Hematopoietic multipotent progenitor cell treated with erythropoietin and hydrocortisone succinate and interleukin-3 and kit ligand, for 15 days (in vitro differentiated cells): ENCODE measurements around the gene PLP2.

ENCODE experiments used
- DNase-seq: peaks from one replicate; pipeline ENCODE4 v3.0.0-alpha.2; 2015; ENCODE audit warnings: low spot score

Gene PLP2

GRCh38 chrX:49186125-49187027 lies 14.7 kb downstream of the PLP2 start, which contains the start of gene PRICKLE3:
Gene PRICKLE3, minus strand, starts transcription at chrX:49186373. Its CDS starts 76 bp downstream, at chrX:49186297.
- DNase-seq = peak; percentile 37

- no peak for DNase-seq
Observed at GRCh38 chrX:49187028-49187394, 15.3 kb downstream of the PLP2 start.

GRCh38 chrX:49187526-49187925 lies 15.8 kb downstream of the PLP2 start:
- DNase-seq = no peak

GRCh38 chrX:49188468-49189076 lies 16.9 kb downstream of the PLP2 start:
- DNase-seq = no peak

GRCh38 chrX:49189606-49190005 lies 17.9 kb downstream of the PLP2 start:
- DNase-seq = no peak

- peak; percentile 91 for DNase-seq
Observed at GRCh38 chrX:49190821-49191573, 19.3 kb downstream of the PLP2 start.

GRCh38 chrX:49191574-49192011 lies 19.9 kb downstream of the PLP2 start:
- DNase-seq = no peak

- DNase-seq = peak; percentile 31
Observed at GRCh38 chrX:49192722-49193328, 21.1 kb downstream of the PLP2 start.

GRCh38 chrX:49193542-49193964 lies 21.9 kb downstream of the PLP2 start:
- DNase-seq = no peak

GRCh38 chrX:49197543-49198087 lies 25.9 kb downstream of the PLP2 start:
- DNase-seq = no peak

- no peak for DNase-seq
Observed at GRCh38 chrX:49198540-49199314, 27.0 kb downstream of the PLP2 start.

GRCh38 chrX:49199315-49199595 lies 27.6 kb downstream of the PLP2 start:
- no peak for DNase-seq

GRCh38 chrX:49199906-49200771 lies 28.4 kb downstream of the PLP2 start, which contains the start of gene SYP:
Gene SYP, minus strand, starts transcription at chrX:49200193. Its CDS starts 7 bp downstream, at chrX:49200186.
- peak; percentile 72 for DNase-seq

- no peak for DNase-seq
Observed at GRCh38 chrX:49202022-49202421, 30.3 kb downstream of the PLP2 start.

- no peak for DNase-seq
Observed at GRCh38 chrX:49203536-49203935, 31.8 kb downstream of the PLP2 start.

GRCh38 chrX:49204017-49204416 lies 32.3 kb downstream of the PLP2 start:
- no peak for DNase-seq

- no peak for DNase-seq
Observed at GRCh38 chrX:49204709-49205108, 33.0 kb downstream of the PLP2 start.

GRCh38 chrX:49205443-49205842 lies 33.7 kb downstream of the PLP2 start:
- no peak for DNase-seq

- no peak for DNase-seq
Observed at GRCh38 chrX:49206543-49206942, 34.8 kb downstream of the PLP2 start.

GRCh38 chrX:49208399-49208798 lies 36.7 kb downstream of the PLP2 start:
- DNase-seq = no peak
